Activated CD4-positive, alpha-beta T cell treated with anti-CD3 and anti-CD28 coated beads for 4 hours (primary cell): ENCODE data around the gene ZBTB2.
"Not testable (repeated sequence)": the region's sequence is repeated elsewhere in the genome, so short reads cannot be mapped to it uniquely, and the experiment has no call there.

Experiments
- DNase-seq, 2 donors: peaks; one replicate each; pipeline ENCODE4 v3.0.0-alpha.2; 2020

Gene ZBTB2

GRCh38 chr6:151370509-151371078 is 20.8 kb downstream of the ZBTB2 start:
- DNase-seq, result no peak

GRCh38 chr6:151365233-151365632 is 26.1 kb downstream of the ZBTB2 start:
- no peak for DNase-seq

GRCh38 chr6:151359486-151359885 is 31.9 kb downstream of the ZBTB2 start:
- DNase-seq, result no peak

- no peak for DNase-seq
These were observed 32.9 kb downstream of the ZBTB2 start for GRCh38 chr6:151358475-151358874.

GRCh38 chr6:151357758-151358436 is 33.5 kb downstream of the ZBTB2 start:
- DNase-seq, result no peak

- not testable (repeated sequence) for DNase-seq
These were observed 34.4 kb downstream of the ZBTB2 start for GRCh38 chr6:151356983-151357382.

GRCh38 chr6:151353795-151354194 is 37.6 kb downstream of the ZBTB2 start:
- no peak for DNase-seq

- DNase-seq, result no peak
These were observed 38.7 kb downstream of the ZBTB2 start for GRCh38 chr6:151352410-151353396.

- DNase-seq, result no peak
These were observed 39.6 kb downstream of the ZBTB2 start for GRCh38 chr6:151351731-151352130.

GRCh38 chr6:151351146-151351700 is 40.1 kb downstream of the ZBTB2 start:
- DNase-seq, result no peak

GRCh38 chr6:151350442-151351145 is 40.8 kb downstream of the ZBTB2 start:
- no peak for DNase-seq

GRCh38 chr6:151349651-151350270 is 41.6 kb downstream of the ZBTB2 start:
- DNase-seq, result no peak

- DNase-seq, result not testable (repeated sequence)
These were observed 48.6 kb downstream of the ZBTB2 start for GRCh38 chr6:151342750-151343149.

- no peak for DNase-seq
These were observed 49.7 kb downstream of the ZBTB2 start for GRCh38 chr6:151341476-151342195.

- no peak for DNase-seq
These were observed 51.0 kb downstream of the ZBTB2 start for GRCh38 chr6:151340219-151340978.

GRCh38 chr6:151339369-151339768 is 52.0 kb downstream of the ZBTB2 start:
- no peak for DNase-seq

- no peak for DNase-seq
These were observed 52.6 kb downstream of the ZBTB2 start for GRCh38 chr6:151338651-151339200.

GRCh38 chr6:151335930-151336329 is 55.4 kb downstream of the ZBTB2 start:
- no peak for DNase-seq

GRCh38 chr6:151330130-151330696 is 61.1 kb downstream of the ZBTB2 start:
- no peak for DNase-seq

GRCh38 chr6:151327101-151327500 is 64.3 kb downstream of the ZBTB2 start:
- no peak for DNase-seq
